ENCODE results near the gene ACSF3.

DNA sequence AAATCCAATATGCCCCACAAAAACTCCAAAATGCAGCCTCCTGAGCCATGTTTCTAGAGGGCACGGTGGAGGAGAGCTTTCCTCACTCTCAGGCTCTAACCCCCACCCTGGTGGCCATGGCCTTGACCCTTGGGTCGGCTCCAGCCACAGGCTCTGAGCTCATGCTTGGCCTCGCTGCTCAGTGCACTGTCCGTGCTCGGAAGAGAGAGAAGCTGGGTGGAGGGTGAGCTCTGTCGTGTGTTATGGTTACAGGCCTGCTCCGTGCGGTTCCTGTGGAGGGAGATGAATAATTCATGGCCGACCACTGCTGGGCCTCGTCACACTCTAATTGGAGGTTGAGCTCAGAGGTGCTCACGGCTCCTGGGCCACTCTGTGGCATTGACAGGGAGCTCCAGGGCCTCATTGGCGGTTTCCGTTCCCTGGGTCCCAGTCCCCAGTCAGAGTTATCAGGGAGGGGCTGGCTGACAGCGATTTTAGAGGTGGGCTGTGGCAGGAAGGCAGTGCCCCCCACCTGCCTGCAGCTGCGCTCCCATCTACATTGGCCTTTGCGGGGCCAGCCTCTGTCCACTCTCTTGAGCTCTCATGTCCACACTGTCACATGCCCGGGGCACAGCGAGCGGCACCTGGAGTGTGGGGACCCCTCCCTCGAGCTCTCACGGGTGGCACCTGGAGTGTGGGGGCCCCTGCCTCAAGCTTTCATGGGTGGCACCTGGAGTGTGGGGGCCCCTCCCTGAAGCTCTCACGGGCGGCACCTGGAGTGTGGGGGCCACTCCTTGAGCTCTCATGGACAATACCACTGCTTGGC, 24.9 kb downstream of the ACSF3 start:
- TF ChIP-seq MYNN (tag by site-specific recombination; IDR thresholded peaks at IDR 0.05; ENCODE audit: borderline replicate concordance) (no peak), ZNF239 (tag by site-specific recombination; IDR thresholded peaks at IDR 0.05) (no peak)
- TF ChIP-seq, protein P1, sequence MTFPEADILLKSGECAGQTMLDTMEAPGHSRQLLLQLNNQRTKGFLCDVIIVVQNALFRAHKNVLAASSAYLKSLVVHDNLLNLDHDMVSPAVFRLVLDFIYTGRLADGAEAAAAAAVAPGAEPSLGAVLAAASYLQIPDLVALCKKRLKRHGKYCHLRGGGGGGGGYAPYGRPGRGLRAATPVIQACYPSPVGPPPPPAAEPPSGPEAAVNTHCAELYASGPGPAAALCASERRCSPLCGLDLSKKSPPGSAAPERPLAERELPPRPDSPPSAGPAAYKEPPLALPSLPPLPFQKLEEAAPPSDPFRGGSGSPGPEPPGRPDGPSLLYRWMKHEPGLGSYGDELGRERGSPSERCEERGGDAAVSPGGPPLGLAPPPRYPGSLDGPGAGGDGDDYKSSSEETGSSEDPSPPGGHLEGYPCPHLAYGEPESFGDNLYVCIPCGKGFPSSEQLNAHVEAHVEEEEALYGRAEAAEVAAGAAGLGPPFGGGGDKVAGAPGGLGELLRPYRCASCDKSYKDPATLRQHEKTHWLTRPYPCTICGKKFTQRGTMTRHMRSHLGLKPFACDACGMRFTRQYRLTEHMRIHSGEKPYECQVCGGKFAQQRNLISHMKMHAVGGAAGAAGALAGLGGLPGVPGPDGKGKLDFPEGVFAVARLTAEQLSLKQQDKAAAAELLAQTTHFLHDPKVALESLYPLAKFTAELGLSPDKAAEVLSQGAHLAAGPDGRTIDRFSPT (tag by site-specific recombination; IDR thresholded peaks at IDR 0.05), result no peak
